Vagina (tissue), 2 donors: ENCODE results near the gene MAP3K7. TPM values are rescaled to one million over a fixed set of nuclear protein-coding genes. Genes with fewer than 3 reads are reported as not detected.

Experiments used
- DNase-seq, 2 donors: peaks; one replicate each; pipeline ENCODE4 v3.0.0-alpha.2; 2017; ENCODE audit errors: extremely low spot score in 2 of 2
- H3K27ac ChIP-seq: fragments of 200-600 bp; sonication (generic); one replicate; pipeline ENCODE4 v1.5.1; 2019
- H3K27me3 ChIP-seq: fragments of 200-600 bp; sonication (generic); one replicate; pipeline ENCODE4 v1.5.1; 2019
- H3K36me3 ChIP-seq, 2 donors: fragments of 200-600 bp; sonication (generic); one replicate each; pipeline ENCODE4 v1.5.1; 2017 to 2019
- H3K4me1 ChIP-seq: fragments of 200-600 bp; sonication (generic); one replicate; pipeline ENCODE4 v1.5.1; 2019
- H3K4me3 ChIP-seq, 2 donors: fragments of 200-600 bp; sonication (generic); 1 replicate in 1 of 2; 2 replicates in 1 of 2; pipeline ENCODE4 v1.5.1; 2016 to 2019
- H3K9me3 ChIP-seq: fragments of 200-600 bp; sonication (generic); one replicate; pipeline ENCODE4 v1.5.1; 2019
- POLR2A ChIP-seq, 2 donors: fragments of 450-650 bp; IDR thresholded peaks; one replicate each; pipeline ENCODE4 v1.6.1; 2017; ENCODE audit warnings: antibody characterized with exemption in 2 of 2, mild to moderate bottlenecking in 2 of 2, moderate library complexity in 2 of 2
- POLR2AphosphoS5 ChIP-seq, 2 donors: sonication (generic); formaldehyde crosslinking; IDR thresholded peaks; one replicate each; pipeline ENCODE4 v1.9.0; 2017; ENCODE audit warnings: antibody characterized with exemption in 2 of 2, mild to moderate bottlenecking in 2 of 2, low read depth in 1 of 2; ENCODE audit not compliant: insufficient read depth in 1 of 2
- intact Hi-C: fragments of 100-400 bp; cut with DNase I; formaldehyde crosslinking; loops from one replicate; pipeline ENCODE4 v1.15.1; 2023
- total RNA-seq: library from RNA; depleted of rRNA; stranded (reverse); fragments of >200 nt; gene quantifications from one replicate; pipeline ENCODE4 v1.2.3, GENCODE V29; 2016
- TF ChIP-seq, protein P1 (sequence below), 3 experiments: fragments of 450-650 bp in 2 of 3; fragments of 200-600 bp in 1 of 3; sonication (generic) in 1 of 3; IDR thresholded peaks; one replicate each; pipeline ENCODE4 v1.5.1; 2017 to 2019; ENCODE audit warnings: antibody characterized with exemption in 3 of 3, mild to moderate bottlenecking in 2 of 3, moderate library complexity in 2 of 3

The MAP3K7 gene
- total RNA-seq, 1 donor from 2014 or later: 27.0 TPM

DNA sequence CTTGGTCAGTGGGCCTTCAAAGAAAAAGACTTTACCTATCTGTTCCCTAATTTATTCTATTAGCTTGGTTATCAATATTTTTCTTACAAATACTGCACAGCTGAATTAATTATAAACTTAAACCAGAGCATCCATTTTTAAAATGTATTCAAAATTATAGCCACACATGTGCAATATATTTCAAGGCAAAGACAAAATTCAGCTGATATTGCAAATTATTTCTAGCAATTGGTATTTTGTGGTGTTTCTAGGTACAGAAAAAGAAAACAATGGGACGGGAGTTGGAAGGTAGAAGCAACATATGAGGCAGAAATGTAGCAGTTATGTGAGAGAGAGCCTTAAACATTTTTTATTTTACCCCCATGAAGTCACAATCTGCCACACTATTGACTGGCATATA lies 64.9 kb downstream of the MAP3K7 start:
- Histone ChIP-seq H3K27ac (no peak overlapping the region), H3K4me3 (no peak overlapping the region), H3K36me3 (peaks cover 0 to 30% of the 10 kb centered on the region in 2 donors), H3K9me3 (no peaks in the 10 kb centered on the region), H3K4me1 (no peaks in the 10 kb centered on the region), H3K27me3 (no peaks in the 10 kb centered on the region)
- DNase-seq: no peak
- intact Hi-C loops: no loop called here
- TF ChIP-seq, protein P1, sequence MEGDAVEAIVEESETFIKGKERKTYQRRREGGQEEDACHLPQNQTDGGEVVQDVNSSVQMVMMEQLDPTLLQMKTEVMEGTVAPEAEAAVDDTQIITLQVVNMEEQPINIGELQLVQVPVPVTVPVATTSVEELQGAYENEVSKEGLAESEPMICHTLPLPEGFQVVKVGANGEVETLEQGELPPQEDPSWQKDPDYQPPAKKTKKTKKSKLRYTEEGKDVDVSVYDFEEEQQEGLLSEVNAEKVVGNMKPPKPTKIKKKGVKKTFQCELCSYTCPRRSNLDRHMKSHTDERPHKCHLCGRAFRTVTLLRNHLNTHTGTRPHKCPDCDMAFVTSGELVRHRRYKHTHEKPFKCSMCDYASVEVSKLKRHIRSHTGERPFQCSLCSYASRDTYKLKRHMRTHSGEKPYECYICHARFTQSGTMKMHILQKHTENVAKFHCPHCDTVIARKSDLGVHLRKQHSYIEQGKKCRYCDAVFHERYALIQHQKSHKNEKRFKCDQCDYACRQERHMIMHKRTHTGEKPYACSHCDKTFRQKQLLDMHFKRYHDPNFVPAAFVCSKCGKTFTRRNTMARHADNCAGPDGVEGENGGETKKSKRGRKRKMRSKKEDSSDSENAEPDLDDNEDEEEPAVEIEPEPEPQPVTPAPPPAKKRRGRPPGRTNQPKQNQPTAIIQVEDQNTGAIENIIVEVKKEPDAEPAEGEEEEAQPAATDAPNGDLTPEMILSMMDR (IDR thresholded peaks at IDR 0.05): no peak
- TF ChIP-seq POLR2A (IDR thresholded peaks at IDR 0.05) (no peak), POLR2AphosphoS5 (IDR thresholded peaks at IDR 0.05; ENCODE audit: insufficient read depth in 1 of 2, low read depth in 1 of 2) (no peak)

DNA sequence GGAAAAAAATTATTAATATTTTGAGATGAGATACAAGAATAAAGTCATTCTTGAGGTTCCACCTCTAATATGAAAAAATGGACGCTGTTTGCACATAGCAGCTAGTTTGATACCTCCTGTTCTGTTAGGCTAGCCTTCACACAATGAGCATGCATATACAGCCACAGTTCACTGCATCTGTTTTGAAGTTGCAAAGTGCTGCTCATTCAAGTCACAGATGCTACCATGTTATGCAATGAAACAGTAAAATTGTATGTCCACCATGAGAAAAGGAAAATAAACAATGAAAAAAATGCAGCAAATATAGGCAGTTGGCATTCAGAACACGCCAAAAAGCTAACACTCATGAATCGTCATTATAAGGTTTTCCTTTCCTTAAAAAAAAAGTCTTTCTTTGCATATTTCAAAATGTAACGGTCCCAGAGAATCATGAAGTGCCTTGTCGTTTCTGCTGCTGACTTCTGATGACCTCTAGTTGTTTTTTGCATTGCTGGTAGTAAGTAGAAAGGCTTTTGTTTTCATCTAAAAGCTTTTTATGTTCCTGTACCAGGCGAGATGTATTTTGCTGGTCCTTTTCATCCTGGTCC lies 70.7 kb downstream of the MAP3K7 start:
- Histone ChIP-seq H3K36me3 (peaks cover 0 to 34% of the 10 kb centered on the region in 2 donors), H3K27me3 (no peaks in the 10 kb centered on the region), H3K4me1 (no peaks in the 10 kb centered on the region), H3K9me3 (no peaks in the 10 kb centered on the region), H3K4me3 (no peak overlapping the region), H3K27ac (no peak overlapping the region)
- no peak for DNase-seq
- intact Hi-C loops: no loop called here
- TF ChIP-seq, protein P1 (IDR thresholded peaks at IDR 0.05): no peak
- no peak for TF ChIP-seq POLR2A (IDR thresholded peaks at IDR 0.05)
- TF ChIP-seq POLR2AphosphoS5 (IDR thresholded peaks at IDR 0.05; ENCODE audit: insufficient read depth in 1 of 2, low read depth in 1 of 2): no peak

DNA sequence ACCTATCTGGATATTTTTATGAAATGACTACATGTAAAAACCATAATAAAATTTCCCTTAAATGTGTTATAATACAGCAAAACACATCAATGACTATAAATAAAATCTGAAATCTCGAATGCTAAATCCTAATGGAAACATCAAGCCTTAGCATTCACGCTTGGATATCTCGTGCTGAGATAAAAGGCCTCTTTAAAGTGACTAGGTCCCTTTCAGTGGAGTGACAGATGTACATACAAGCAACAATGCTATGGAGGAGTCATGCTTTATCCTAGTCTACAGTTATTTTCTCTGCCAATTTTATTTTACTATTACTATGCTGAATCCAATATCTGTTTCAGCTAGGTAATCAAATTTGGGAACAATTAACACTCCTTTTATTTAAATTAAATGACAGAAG lies 72.4 kb downstream of the MAP3K7 start:
- TF ChIP-seq, protein P1 (IDR thresholded peaks at IDR 0.05): no peak
- TF ChIP-seq POLR2AphosphoS5 (IDR thresholded peaks at IDR 0.05; ENCODE audit: insufficient read depth in 1 of 2, low read depth in 1 of 2): no peak
- no peak for TF ChIP-seq POLR2A (IDR thresholded peaks at IDR 0.05)
- H3K9me3 ChIP-seq: no peaks in the 10 kb centered on the region
- no peaks in the 10 kb centered on the region for H3K4me1 ChIP-seq
- intact Hi-C loops: no loop called here
- peaks cover 0 to 34% of the 10 kb centered on the region in 2 donors for H3K36me3 ChIP-seq
- no peak for DNase-seq
- H3K4me3 ChIP-seq: no peak overlapping the region
- H3K27ac ChIP-seq: no peak overlapping the region
- no peaks in the 10 kb centered on the region for H3K27me3 ChIP-seq

DNA sequence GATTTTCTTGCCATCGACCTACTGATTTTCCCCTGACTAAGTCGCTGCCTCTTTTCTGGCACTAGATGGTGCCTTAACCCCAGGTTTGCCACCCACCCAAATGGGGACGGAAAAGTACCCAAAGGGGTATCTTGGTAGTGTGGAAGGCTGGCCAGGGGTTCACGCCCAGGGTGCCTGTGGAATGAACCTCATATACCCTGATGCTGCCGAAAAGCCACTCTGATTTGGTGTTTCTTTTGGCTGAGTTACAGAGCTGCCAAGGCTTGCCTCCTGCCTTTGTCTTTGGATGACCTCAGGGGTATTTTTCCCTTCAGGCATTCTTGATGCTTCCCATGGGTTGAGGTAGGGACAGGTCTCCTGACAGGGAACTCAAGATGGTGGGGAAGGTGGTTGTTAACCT lies 78.1 kb downstream of the MAP3K7 start:
- Histone ChIP-seq H3K27ac (no peak overlapping the region), H3K27me3 (no peaks in the 10 kb centered on the region)

DNA sequence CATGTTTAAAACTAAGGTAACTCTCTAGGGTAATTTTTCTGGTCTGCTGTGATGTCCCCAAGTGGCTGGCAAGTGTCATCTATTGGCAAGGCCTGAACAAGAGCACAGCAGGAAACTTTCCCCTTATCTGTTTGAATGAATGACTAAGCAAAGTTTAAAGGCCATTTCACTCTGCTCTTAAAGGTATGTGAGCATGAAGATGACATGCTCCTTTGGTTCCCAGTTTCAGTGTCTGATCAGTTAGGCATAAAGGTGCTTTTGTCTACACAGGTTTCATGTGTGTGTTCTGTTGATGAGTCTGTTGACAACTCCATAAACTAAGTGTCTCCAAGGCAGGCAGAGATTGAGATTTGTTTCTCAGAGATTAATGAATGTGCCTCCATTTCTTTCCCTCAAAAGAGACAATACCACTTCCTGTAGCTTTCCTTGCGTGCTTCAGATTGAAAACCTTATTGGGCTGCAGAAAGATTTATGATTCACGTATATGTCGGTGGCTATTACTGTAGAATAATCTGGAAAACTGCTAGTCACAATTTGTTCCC lies 83.9 kb downstream of the MAP3K7 start:
- H3K4me3 ChIP-seq: no peak overlapping the region
- TF ChIP-seq, protein P1 (IDR thresholded peaks at IDR 0.05): no peak
- no peak for TF ChIP-seq POLR2A (IDR thresholded peaks at IDR 0.05)
- TF ChIP-seq POLR2AphosphoS5 (IDR thresholded peaks at IDR 0.05; ENCODE audit: insufficient read depth in 1 of 2, low read depth in 1 of 2): no peak
- H3K9me3 ChIP-seq: no peaks in the 10 kb centered on the region
- no peaks in the 10 kb centered on the region for H3K27me3 ChIP-seq
- intact Hi-C loops: no loop called here
- H3K36me3 ChIP-seq: no peaks in the 10 kb centered on the region
- H3K4me1 ChIP-seq: no peaks in the 10 kb centered on the region
- no peak overlapping the region for H3K27ac ChIP-seq
- DNase-seq: no peak

More for the DNA sequence above, 78.1 kb downstream of the MAP3K7 start:
- intact Hi-C loops: no loop called here
- TF ChIP-seq, protein P1 (IDR thresholded peaks at IDR 0.05): no peak
- no peak for TF ChIP-seq POLR2A (IDR thresholded peaks at IDR 0.05)
- TF ChIP-seq POLR2AphosphoS5 (IDR thresholded peaks at IDR 0.05; ENCODE audit: insufficient read depth in 1 of 2, low read depth in 1 of 2): no peak
- Histone ChIP-seq H3K36me3 (no peaks in the 10 kb centered on the region), H3K4me3 (no peak overlapping the region), H3K9me3 (no peaks in the 10 kb centered on the region), H3K4me1 (no peaks in the 10 kb centered on the region)
- no peak for DNase-seq
